Umbilical cord (tissue), 2 donors: Measurements from ENCODE around the gene RWDD1. TPM values are rescaled to one million over a fixed set of nuclear protein-coding genes. Genes with fewer than 3 reads are reported as not detected.

ENCODE experiments used
- DNase-seq: peaks from one replicate; pipeline ENCODE4 v3.0.0-alpha.2; 2015; ENCODE audit warnings: low spot score
- total RNA-seq: library from RNA; depleted of rRNA; stranded (reverse); fragments of >200 nt; gene quantifications from one replicate; pipeline ENCODE4 v1.2.3, GENCODE V29; 2014; ENCODE audit warnings: low replicate concordance; ENCODE audit not compliant: insufficient read depth

Gene RWDD1
- total RNA-seq, 1 donor from 2014 or later: 21.9 TPM

GRCh38 chr6:116605935-116606334, 34.6 kb downstream of the RWDD1 start:
- DNase-seq: no peak

GRCh38 chr6:116611056-116611455, 39.8 kb downstream of the RWDD1 start:
- DNase-seq: no peak

- DNase-seq: peak; percentile 99
These were observed 44.8 kb downstream of the RWDD1 start, which contains the start of gene RSPH4A for GRCh38 chr6:116615937-116616736. Gene RSPH4A (plus strand): TSS chr6:116616479. CDS start chr6:116616624, 145 bp downstream.

GRCh38 chr6:116616737-116617053, 45.4 kb downstream of the RWDD1 start:
- no peak for DNase-seq

- DNase-seq: no peak
These were observed 52.9 kb downstream of the RWDD1 start for GRCh38 chr6:116624036-116624805.

GRCh38 chr6:116625872-116626271, 54.6 kb downstream of the RWDD1 start:
- no peak for DNase-seq

GRCh38 chr6:116629563-116629981, 58.3 kb downstream of the RWDD1 start:
- no peak for DNase-seq

- DNase-seq: no peak
These were observed 60.2 kb downstream of the RWDD1 start for GRCh38 chr6:116631379-116631990.

- DNase-seq: no peak
These were observed 62.4 kb downstream of the RWDD1 start for GRCh38 chr6:116633685-116634084.

Other genes starting within 250 kb of the RWDD1 start
- gene DSE, start 200.6 kb upstream of the RWDD1 start, total RNA-seq: 76.8 TPM
- gene CALHM6, start 110.1 kb upstream of the RWDD1 start, total RNA-seq: 25.5 TPM
- gene CALHM5, start 59.9 kb upstream of the RWDD1 start, total RNA-seq: 12.0 TPM
- gene TRAPPC3L, start 25.8 kb upstream of the RWDD1 start, total RNA-seq: 1.4 TPM
- gene CALHM4, start 17.8 kb upstream of the RWDD1 start, total RNA-seq: 2.4 TPM
- gene RSPH4A, start 45.0 kb downstream of the RWDD1 start, total RNA-seq: 5.1 TPM
- gene ZUP1, start 97.3 kb downstream of the RWDD1 start, total RNA-seq: 23.6 TPM
- 14.4 TPM for gene KPNA5, start 109.7 kb downstream of the RWDD1 start, total RNA-seq
- gene FAM162B, start 194.2 kb downstream of the RWDD1 start, total RNA-seq: 2.2 TPM